Coronary artery (tissue), 2 donors: ENCODE measurements around the gene SMIM1.
"Not testable (repeated sequence)": the region's sequence is repeated elsewhere in the genome, so short reads cannot be mapped to it uniquely, and the experiment has no call there.

Source experiments
- DNase-seq: peaks from one replicate; pipeline ENCODE4 v3.0.0-alpha.2; 2017; ENCODE audit warnings: low spot score
- H3K27ac ChIP-seq, 2 donors: fragments of 200-600 bp; sonication (generic); one replicate each; pipeline ENCODE4 v1.5.1; 2016 to 2019
- H3K4me3 ChIP-seq: fragments of 200-600 bp; sonication (generic); 2 replicates; pipeline ENCODE4 v1.5.1; 2016; ENCODE audit warnings: mild to moderate bottlenecking, moderate library complexity
- CTCF ChIP-seq: fragments of 200-600 bp; sonication (generic); IDR thresholded peaks from one replicate; pipeline ENCODE4 v1.5.1; 2019; ENCODE audit warnings: antibody characterized with exemption

Gene SMIM1

GRCh38 chr1:3772715-3773571 is at the start of gene SMIM1:
Gene SMIM1, plus strand, starts transcription at chr1:3772749. Its CDS starts 2,625 bp downstream, at chr1:3775374.
- no peak for TF ChIP-seq CTCF
- Histone ChIP-seq H3K4me3 (peak within 1 kb of the TSS; percentile 86), H3K27ac (peak within 1 kb of the TSS; percentile 69 to 89)
- DNase-seq = no peak

GRCh38 chr1:3722846-3723245 is 49.7 kb upstream of the SMIM1 start:
- TF ChIP-seq CTCF = no peak
- Histone ChIP-seq H3K27ac (no peak overlapping the region), H3K4me3 (no peak overlapping the region)
- no peak for DNase-seq

- peak; percentile 96 for TF ChIP-seq CTCF
- not testable (repeated sequence) for DNase-seq
Observed at GRCh38 chr1:3724416-3725030, 48.0 kb upstream of the SMIM1 start.

GRCh38 chr1:3725366-3725765 is 47.2 kb upstream of the SMIM1 start:
- TF ChIP-seq CTCF = no peak
- Histone ChIP-seq H3K4me3 (no peak overlapping the region), H3K27ac (no peak overlapping the region)
- no peak for DNase-seq

More at GRCh38 chr1:3724416-3725030, 48.0 kb upstream of the SMIM1 start:
- H3K27ac ChIP-seq, H3K4me3 ChIP-seq: not testable (repeated sequence)

- DNase-seq = no peak
- Histone ChIP-seq H3K4me3 (no peak overlapping the region), H3K27ac (no peak overlapping the region)
- no peak for TF ChIP-seq CTCF
Observed at GRCh38 chr1:3727042-3727824, 45.3 kb upstream of the SMIM1 start.

GRCh38 chr1:3727825-3728776 is 44.4 kb upstream of the SMIM1 start:
- TF ChIP-seq CTCF = no peak
- H3K27ac ChIP-seq = no peak overlapping the region
- DNase-seq = no peak
- H3K4me3 ChIP-seq = no peak overlapping the region
